WTC11 (cell line): ENCODE measurements around the gene SND1.

Experiments
- CREB1 ChIP-seq: sonication (generic); formaldehyde crosslinking; IDR thresholded peaks from 2 replicates; pipeline ENCODE4 v1.8.0; 2023; ENCODE audit warnings: mild to moderate bottlenecking, missing genetic modification reagents
- IRF2 ChIP-seq: sonication (generic); formaldehyde crosslinking; IDR thresholded peaks from 2 replicates; pipeline ENCODE4 v1.8.0; 2022; ENCODE audit warnings: low read depth, missing genetic modification reagents, borderline replicate concordance
- MAX ChIP-seq: sonication (generic); formaldehyde crosslinking; IDR thresholded peaks from 2 replicates; pipeline ENCODE4 v1.8.0; 2022; ENCODE audit warnings: mild to moderate bottlenecking, missing genetic modification reagents
- MLX ChIP-seq: sonication (generic); formaldehyde crosslinking; IDR thresholded peaks from 2 replicates; pipeline ENCODE4 v1.8.1; 2023; ENCODE audit warnings: mild to moderate bottlenecking, missing genetic modification reagents, moderate library complexity
- NFE2L1 ChIP-seq: sonication (generic); formaldehyde crosslinking; IDR thresholded peaks from 2 replicates; pipeline ENCODE4 v1.8.1; 2023; ENCODE audit warnings: missing genetic modification reagents
- NR3C1 ChIP-seq: sonication (generic); formaldehyde crosslinking; conservative IDR thresholded peaks from 2 replicates; pipeline ENCODE4 v1.8.1; 2023; ENCODE audit warnings: low read depth, mild to moderate bottlenecking, missing genetic modification reagents
- RELA ChIP-seq: sonication (generic); formaldehyde crosslinking; IDR thresholded peaks from 2 replicates; pipeline ENCODE4 v1.8.1; 2022; ENCODE audit warnings: missing genetic modification reagents, mild to moderate bottlenecking, borderline replicate concordance
- SOX15 ChIP-seq: fragments of 250-450 bp; sonication (Bioruptor Pico); IDR thresholded peaks from 2 replicates; pipeline ENCODE4 v1.9.0; 2021; ENCODE audit warnings: mild to moderate bottlenecking
- TP53 ChIP-seq: sonication (generic); formaldehyde crosslinking; IDR thresholded peaks from 2 replicates; pipeline ENCODE4 v1.8.1; 2023; ENCODE audit warnings: mild to moderate bottlenecking, missing genetic modification reagents
- TF ChIP-seq, protein P1 (sequence below): fragments of 200-600 bp; IDR thresholded peaks from 2 replicates; pipeline ENCODE4 v1.8.0; 2022; ENCODE audit warnings: antibody characterized with exemption
- TF ChIP-seq, protein P2 (sequence below): sonication (generic); formaldehyde crosslinking; conservative IDR thresholded peaks from 2 replicates; pipeline ENCODE4 v1.8.1; 2023; ENCODE audit warnings: mild to moderate bottlenecking, low read depth, missing genetic modification reagents, moderate library complexity
- TF ChIP-seq, protein P3 (sequence below): sonication (generic); formaldehyde crosslinking; IDR thresholded peaks from 2 replicates; pipeline ENCODE4 v1.8.1; 2022; ENCODE audit warnings: low read depth, missing genetic modification reagents, borderline replicate concordance
- TF ChIP-seq, protein P4 (sequence below): sonication (generic); formaldehyde crosslinking; IDR thresholded peaks from 2 replicates; pipeline ENCODE4 v1.8.1; 2023; ENCODE audit warnings: mild to moderate bottlenecking, missing genetic modification reagents, borderline replicate concordance
- TF ChIP-seq, protein P5 (sequence below): sonication (generic); formaldehyde crosslinking; conservative IDR thresholded peaks from 2 replicates; pipeline ENCODE4 v1.8.1; 2022; ENCODE audit warnings: mild to moderate bottlenecking, missing genetic modification reagents

DNA sequence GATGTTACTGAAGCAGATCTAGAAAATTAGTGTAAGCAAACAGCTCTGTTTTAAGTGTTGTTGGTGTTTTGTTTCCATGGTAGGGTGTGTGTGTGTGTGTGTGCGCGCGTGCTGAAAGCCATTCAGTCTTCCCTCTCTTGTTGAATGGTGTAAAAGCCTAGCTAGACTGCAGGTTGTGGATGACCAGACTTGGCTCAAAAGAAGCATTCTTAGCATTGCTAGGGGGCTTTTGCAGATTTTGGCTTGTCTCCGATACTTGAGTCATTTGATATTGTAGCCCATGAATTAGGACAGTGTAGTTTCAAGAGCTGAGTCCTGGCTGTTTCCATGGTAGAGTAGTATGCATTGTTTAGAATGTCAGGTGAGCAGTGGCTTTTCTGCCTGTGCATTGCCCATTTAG, 99.1 kb downstream of the SND1 start:
- TF ChIP-seq, protein P1, sequence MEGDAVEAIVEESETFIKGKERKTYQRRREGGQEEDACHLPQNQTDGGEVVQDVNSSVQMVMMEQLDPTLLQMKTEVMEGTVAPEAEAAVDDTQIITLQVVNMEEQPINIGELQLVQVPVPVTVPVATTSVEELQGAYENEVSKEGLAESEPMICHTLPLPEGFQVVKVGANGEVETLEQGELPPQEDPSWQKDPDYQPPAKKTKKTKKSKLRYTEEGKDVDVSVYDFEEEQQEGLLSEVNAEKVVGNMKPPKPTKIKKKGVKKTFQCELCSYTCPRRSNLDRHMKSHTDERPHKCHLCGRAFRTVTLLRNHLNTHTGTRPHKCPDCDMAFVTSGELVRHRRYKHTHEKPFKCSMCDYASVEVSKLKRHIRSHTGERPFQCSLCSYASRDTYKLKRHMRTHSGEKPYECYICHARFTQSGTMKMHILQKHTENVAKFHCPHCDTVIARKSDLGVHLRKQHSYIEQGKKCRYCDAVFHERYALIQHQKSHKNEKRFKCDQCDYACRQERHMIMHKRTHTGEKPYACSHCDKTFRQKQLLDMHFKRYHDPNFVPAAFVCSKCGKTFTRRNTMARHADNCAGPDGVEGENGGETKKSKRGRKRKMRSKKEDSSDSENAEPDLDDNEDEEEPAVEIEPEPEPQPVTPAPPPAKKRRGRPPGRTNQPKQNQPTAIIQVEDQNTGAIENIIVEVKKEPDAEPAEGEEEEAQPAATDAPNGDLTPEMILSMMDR = no peak
- TF ChIP-seq NR3C1 (CRISPR knock-in tag) = no peak
- TF ChIP-seq, protein P2, sequence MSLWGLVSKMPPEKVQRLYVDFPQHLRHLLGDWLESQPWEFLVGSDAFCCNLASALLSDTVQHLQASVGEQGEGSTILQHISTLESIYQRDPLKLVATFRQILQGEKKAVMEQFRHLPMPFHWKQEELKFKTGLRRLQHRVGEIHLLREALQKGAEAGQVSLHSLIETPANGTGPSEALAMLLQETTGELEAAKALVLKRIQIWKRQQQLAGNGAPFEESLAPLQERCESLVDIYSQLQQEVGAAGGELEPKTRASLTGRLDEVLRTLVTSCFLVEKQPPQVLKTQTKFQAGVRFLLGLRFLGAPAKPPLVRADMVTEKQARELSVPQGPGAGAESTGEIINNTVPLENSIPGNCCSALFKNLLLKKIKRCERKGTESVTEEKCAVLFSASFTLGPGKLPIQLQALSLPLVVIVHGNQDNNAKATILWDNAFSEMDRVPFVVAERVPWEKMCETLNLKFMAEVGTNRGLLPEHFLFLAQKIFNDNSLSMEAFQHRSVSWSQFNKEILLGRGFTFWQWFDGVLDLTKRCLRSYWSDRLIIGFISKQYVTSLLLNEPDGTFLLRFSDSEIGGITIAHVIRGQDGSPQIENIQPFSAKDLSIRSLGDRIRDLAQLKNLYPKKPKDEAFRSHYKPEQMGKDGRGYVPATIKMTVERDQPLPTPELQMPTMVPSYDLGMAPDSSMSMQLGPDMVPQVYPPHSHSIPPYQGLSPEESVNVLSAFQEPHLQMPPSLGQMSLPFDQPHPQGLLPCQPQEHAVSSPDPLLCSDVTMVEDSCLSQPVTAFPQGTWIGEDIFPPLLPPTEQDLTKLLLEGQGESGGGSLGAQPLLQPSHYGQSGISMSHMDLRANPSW (CRISPR knock-in tag) = no peak
- TF ChIP-seq MLX (CRISPR knock-in tag) = no peak
- no peak for TF ChIP-seq NFE2L1
- TF ChIP-seq, protein P3, sequence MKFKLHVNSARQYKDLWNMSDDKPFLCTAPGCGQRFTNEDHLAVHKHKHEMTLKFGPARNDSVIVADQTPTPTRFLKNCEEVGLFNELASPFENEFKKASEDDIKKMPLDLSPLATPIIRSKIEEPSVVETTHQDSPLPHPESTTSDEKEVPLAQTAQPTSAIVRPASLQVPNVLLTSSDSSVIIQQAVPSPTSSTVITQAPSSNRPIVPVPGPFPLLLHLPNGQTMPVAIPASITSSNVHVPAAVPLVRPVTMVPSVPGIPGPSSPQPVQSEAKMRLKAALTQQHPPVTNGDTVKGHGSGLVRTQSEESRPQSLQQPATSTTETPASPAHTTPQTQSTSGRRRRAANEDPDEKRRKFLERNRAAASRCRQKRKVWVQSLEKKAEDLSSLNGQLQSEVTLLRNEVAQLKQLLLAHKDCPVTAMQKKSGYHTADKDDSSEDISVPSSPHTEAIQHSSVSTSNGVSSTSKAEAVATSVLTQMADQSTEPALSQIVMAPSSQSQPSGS (CRISPR knock-in tag) = no peak
- no peak for TF ChIP-seq MAX (CRISPR knock-in tag)
- no peak for TF ChIP-seq CREB1
- no peak for TF ChIP-seq SOX15 (CRISPR knock-in tag)
- TF ChIP-seq, protein P4, sequence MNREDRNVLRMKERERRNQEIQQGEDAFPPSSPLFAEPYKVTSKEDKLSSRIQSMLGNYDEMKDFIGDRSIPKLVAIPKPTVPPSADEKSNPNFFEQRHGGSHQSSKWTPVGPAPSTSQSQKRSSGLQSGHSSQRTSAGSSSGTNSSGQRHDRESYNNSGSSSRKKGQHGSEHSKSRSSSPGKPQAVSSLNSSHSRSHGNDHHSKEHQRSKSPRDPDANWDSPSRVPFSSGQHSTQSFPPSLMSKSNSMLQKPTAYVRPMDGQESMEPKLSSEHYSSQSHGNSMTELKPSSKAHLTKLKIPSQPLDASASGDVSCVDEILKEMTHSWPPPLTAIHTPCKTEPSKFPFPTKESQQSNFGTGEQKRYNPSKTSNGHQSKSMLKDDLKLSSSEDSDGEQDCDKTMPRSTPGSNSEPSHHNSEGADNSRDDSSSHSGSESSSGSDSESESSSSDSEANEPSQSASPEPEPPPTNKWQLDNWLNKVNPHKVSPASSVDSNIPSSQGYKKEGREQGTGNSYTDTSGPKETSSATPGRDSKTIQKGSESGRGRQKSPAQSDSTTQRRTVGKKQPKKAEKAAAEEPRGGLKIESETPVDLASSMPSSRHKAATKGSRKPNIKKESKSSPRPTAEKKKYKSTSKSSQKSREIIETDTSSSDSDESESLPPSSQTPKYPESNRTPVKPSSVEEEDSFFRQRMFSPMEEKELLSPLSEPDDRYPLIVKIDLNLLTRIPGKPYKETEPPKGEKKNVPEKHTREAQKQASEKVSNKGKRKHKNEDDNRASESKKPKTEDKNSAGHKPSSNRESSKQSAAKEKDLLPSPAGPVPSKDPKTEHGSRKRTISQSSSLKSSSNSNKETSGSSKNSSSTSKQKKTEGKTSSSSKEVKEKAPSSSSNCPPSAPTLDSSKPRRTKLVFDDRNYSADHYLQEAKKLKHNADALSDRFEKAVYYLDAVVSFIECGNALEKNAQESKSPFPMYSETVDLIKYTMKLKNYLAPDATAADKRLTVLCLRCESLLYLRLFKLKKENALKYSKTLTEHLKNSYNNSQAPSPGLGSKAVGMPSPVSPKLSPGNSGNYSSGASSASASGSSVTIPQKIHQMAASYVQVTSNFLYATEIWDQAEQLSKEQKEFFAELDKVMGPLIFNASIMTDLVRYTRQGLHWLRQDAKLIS (CRISPR knock-in tag) = no peak
- TF ChIP-seq IRF2 (CRISPR knock-in tag) = no peak
- no peak for TF ChIP-seq TP53 (CRISPR knock-in tag)
- TF ChIP-seq RELA (CRISPR knock-in tag) = no peak
- TF ChIP-seq, protein P5, sequence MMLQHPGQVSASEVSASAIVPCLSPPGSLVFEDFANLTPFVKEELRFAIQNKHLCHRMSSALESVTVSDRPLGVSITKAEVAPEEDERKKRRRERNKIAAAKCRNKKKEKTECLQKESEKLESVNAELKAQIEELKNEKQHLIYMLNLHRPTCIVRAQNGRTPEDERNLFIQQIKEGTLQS (CRISPR knock-in tag) = no peak
